Measurements from ENCODE around the gene GAB2.
"Not testable (repeated sequence)": the region's sequence is repeated elsewhere in the genome, so short reads cannot be mapped to it uniquely, and the experiment has no call there.

GAB2 gene

GRCh38 chr11:78300108-78300839 lies 117.3 kb downstream of the GAB2 start:
- DNase-seq = peak; percentile 96

- DNase-seq = no peak
Measured at GRCh38 chr11:78299000-78299710, 118.5 kb downstream of the GAB2 start.

GRCh38 chr11:78298291-78298771 lies 119.3 kb downstream of the GAB2 start:
- no peak for DNase-seq

GRCh38 chr11:78295991-78296930 lies 121.4 kb downstream of the GAB2 start:
- no peak for DNase-seq

- no peak for DNase-seq
Measured at GRCh38 chr11:78295347-78295746, 122.3 kb downstream of the GAB2 start.

GRCh38 chr11:78294100-78294499 lies 123.5 kb downstream of the GAB2 start:
- not testable (repeated sequence) for DNase-seq

GRCh38 chr11:78293536-78293935 lies 124.1 kb downstream of the GAB2 start:
- DNase-seq = no peak

GRCh38 chr11:78292109-78292803 lies 125.4 kb downstream of the GAB2 start:
- peak; percentile 100 for DNase-seq

GRCh38 chr11:78291503-78292108 lies 126.0 kb downstream of the GAB2 start:
- no peak for DNase-seq

GRCh38 chr11:78290293-78291176 lies 127.1 kb downstream of the GAB2 start:
- peak; percentile 100 for DNase-seq

- peak; percentile 97 for DNase-seq
Measured at GRCh38 chr11:78289552-78290292, 127.9 kb downstream of the GAB2 start.

- no peak for DNase-seq
Measured at GRCh38 chr11:78284260-78284659, 133.4 kb downstream of the GAB2 start.

GRCh38 chr11:78282821-78283220 lies 134.8 kb downstream of the GAB2 start:
- DNase-seq = no peak

GRCh38 chr11:78281511-78281910 lies 136.1 kb downstream of the GAB2 start:
- peak; percentile 83 for DNase-seq

- DNase-seq = no peak
Measured at GRCh38 chr11:78277314-78277994, 140.2 kb downstream of the GAB2 start.

GRCh38 chr11:78276311-78276710 lies 141.3 kb downstream of the GAB2 start:
- DNase-seq = no peak

- DNase-seq = no peak
Measured at GRCh38 chr11:78274739-78275138, 142.9 kb downstream of the GAB2 start.

- DNase-seq = not testable (repeated sequence)
Measured at GRCh38 chr11:78272625-78273269, 144.9 kb downstream of the GAB2 start.

- DNase-seq = not testable (repeated sequence)
Measured at GRCh38 chr11:78271801-78272200, 145.8 kb downstream of the GAB2 start.

All from OCI-M1 (cell line).